Panc1 (cell line): ENCODE measurements around the gene NDUFV1. TPM values are rescaled to one million over a fixed set of nuclear protein-coding genes. Genes with fewer than 3 reads are reported as not detected.

Source experiments
- ATAC-seq: fragments of 200-7000 bp; cut with Tn5 transposase; 2 replicates; pipeline ENCODE4 v1.9.1; 2020; ENCODE audit warnings: mild to moderate bottlenecking, moderate library complexity
- BruUV-seq: library from RNA; stranded (reverse); fragments of 400-500 nt; replicated peaks from 2 replicates; lab custom pipeline; 2021; lab: Mats Ljungman, UMichigan
- CTCF ChIA-PET: fragments of 300-600 bp; sonication (Branson Sonifier 250); formaldehyde crosslinking; loops from one replicate; lab custom pipeline; 2022; ENCODE audit warnings: antibody characterized with exemption; lab: Charles Lee
- POLR2A ChIA-PET: fragments of 300-600 bp; sonication (Branson Sonifier 250); formaldehyde crosslinking; loops from one replicate; lab custom pipeline; 2022; ENCODE audit warnings: antibody characterized with exemption; lab: Charles Lee
- DNase-seq: peaks from one replicate; pipeline ENCODE4 v3.0.0-alpha.2; 2010; ENCODE audit warnings: low read depth, low spot score
- H3K27ac ChIP-seq: 2 replicates; pipeline ENCODE4 v1.5.1; 2011; ENCODE audit warnings: mild to moderate bottlenecking, low read length, inconsistent platforms
- H3K27me3 ChIP-seq: fragments of 200-500 bp; sonication (Bioruptor generic); 2 replicates; pipeline ENCODE4 v1.6.0; 2014; ENCODE audit warnings: low read length, inconsistent platforms; ENCODE audit not compliant: control insufficient read depth, insufficient read depth
- H3K36me3 ChIP-seq: fragments of 200-500 bp; sonication (Bioruptor generic); 2 replicates; pipeline ENCODE4 v1.5.1; 2014; ENCODE audit warnings: inconsistent platforms, mild to moderate bottlenecking, low read length, moderate library complexity; ENCODE audit not compliant: control insufficient read depth, insufficient read depth
- H3K4me1 ChIP-seq: 2 replicates; pipeline ENCODE4 v1.5.1; 2011; ENCODE audit warnings: inconsistent platforms, mild to moderate bottlenecking, low read length, moderate library complexity; ENCODE audit not compliant: control insufficient read depth, insufficient read depth
- H3K4me3 ChIP-seq, 2 experiments: 2 replicates each; pipeline ENCODE4 v1.5.1; 2011 to 2012; ENCODE audit warnings: low read depth in 2 of 2, low read length in 2 of 2, mild to moderate bottlenecking in 2 of 2, inconsistent platforms in 1 of 2, moderate library complexity in 1 of 2
- H3K9me3 ChIP-seq: fragments of 200-500 bp; sonication (Bioruptor generic); 2 replicates; pipeline ENCODE4 v1.5.1; 2014; ENCODE audit warnings: low read depth, mild to moderate bottlenecking, inconsistent platforms, low read length, moderate library complexity; ENCODE audit not compliant: control insufficient read depth, insufficient read depth
- POLR2AphosphoS5 ChIP-seq: IDR thresholded peaks from 2 replicates; pipeline ENCODE4 v1.6.1; 2012; ENCODE audit warnings: mild to moderate bottlenecking, low read depth, low read length, moderate library complexity
- SIN3A ChIP-seq: IDR thresholded peaks from 2 replicates; pipeline ENCODE4 v1.6.1; 2012; ENCODE audit warnings: low read depth, mild to moderate bottlenecking, low read length, moderate library complexity, borderline replicate concordance; ENCODE audit not compliant: insufficient read depth
- TCF7L2 ChIP-seq: IDR thresholded peaks from 2 replicates; pipeline ENCODE4 v1.6.1; 2011; ENCODE audit warnings: mild to moderate bottlenecking, low read depth, low read length, inconsistent platforms
- in situ Hi-C: cut with HindIII; loops from 2 replicates; pipeline ENCODE4 v1.10.0; 2016; ENCODE audit warnings: low sequenced_read_pairs, low pct_unique_long_range_greater_than_20kb
- intact Hi-C: fragments of 100-400 bp; cut with micrococcal nuclease; formaldehyde crosslinking; loops from one replicate; pipeline ENCODE4 v1.10.0; 2022; ENCODE audit not compliant: unreplicated experiment
- total RNA-seq: library from RNA; stranded (reverse); gene quantifications from one replicate; pipeline ENCODE4 v1.2.1, GENCODE V29; 2021; ENCODE audit not compliant: unreplicated experiment
- TF ChIP-seq, protein P1 (sequence below): fragments of 450-650 bp; IDR thresholded peaks from 2 replicates; pipeline ENCODE4 v1.5.1; 2017; ENCODE audit warnings: mild to moderate bottlenecking
- TF ChIP-seq, protein P2 (sequence below), 2 experiments: IDR thresholded peaks; 2 replicates each; pipeline ENCODE4 v1.6.1; 2011 to 2012; ENCODE audit warnings: low read depth in 2 of 2, control low read depth in 1 of 2, low read length in 1 of 2, mild to moderate bottlenecking in 1 of 2, moderate library complexity in 1 of 2; ENCODE audit not compliant: insufficient read depth in 1 of 2

The NDUFV1 gene
- total RNA-seq, 1 experiment from 2014 or later, result 281 TPM

DNA sequence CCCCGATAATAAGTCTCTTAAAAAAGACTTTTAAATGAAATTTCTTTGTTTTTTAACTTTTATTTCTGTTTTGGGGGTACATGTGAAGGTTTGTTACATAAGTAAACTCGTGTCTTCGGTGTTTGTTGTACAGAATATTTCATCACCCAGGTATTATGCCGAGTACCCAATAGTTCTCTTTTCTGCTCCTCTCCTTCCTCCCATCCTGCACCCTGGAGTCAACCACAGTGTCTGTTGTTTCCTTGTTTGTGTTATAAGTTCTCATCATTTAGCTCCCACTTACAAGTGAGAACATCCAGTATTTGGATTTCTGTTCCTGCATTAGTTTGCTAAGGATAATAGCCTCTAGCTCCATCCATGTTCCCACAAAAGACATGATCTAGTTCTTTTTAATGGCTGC lies 24.7 kb upstream of the NDUFV1 start:
- peak overlapping the region; percentile 88 for H3K27ac ChIP-seq
- BruUV-seq, result TSS peak; percentile 84
- in situ Hi-C loops, result no loop called here
- peaks cover 34% of the 10 kb centered on the region for H3K4me1 ChIP-seq
- CTCF ChIA-PET, result no interaction called here
- intact Hi-C loops, result no loop called here
- H3K4me3 ChIP-seq, result no peak overlapping the region; a peak in 1 of 4 replicates
- no peak for TF ChIP-seq TCF7L2
- no peak for TF ChIP-seq POLR2AphosphoS5
- TF ChIP-seq, protein P1, sequence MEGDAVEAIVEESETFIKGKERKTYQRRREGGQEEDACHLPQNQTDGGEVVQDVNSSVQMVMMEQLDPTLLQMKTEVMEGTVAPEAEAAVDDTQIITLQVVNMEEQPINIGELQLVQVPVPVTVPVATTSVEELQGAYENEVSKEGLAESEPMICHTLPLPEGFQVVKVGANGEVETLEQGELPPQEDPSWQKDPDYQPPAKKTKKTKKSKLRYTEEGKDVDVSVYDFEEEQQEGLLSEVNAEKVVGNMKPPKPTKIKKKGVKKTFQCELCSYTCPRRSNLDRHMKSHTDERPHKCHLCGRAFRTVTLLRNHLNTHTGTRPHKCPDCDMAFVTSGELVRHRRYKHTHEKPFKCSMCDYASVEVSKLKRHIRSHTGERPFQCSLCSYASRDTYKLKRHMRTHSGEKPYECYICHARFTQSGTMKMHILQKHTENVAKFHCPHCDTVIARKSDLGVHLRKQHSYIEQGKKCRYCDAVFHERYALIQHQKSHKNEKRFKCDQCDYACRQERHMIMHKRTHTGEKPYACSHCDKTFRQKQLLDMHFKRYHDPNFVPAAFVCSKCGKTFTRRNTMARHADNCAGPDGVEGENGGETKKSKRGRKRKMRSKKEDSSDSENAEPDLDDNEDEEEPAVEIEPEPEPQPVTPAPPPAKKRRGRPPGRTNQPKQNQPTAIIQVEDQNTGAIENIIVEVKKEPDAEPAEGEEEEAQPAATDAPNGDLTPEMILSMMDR, result no peak
- TF ChIP-seq SIN3A, result no peak
- TF ChIP-seq, protein P2, sequence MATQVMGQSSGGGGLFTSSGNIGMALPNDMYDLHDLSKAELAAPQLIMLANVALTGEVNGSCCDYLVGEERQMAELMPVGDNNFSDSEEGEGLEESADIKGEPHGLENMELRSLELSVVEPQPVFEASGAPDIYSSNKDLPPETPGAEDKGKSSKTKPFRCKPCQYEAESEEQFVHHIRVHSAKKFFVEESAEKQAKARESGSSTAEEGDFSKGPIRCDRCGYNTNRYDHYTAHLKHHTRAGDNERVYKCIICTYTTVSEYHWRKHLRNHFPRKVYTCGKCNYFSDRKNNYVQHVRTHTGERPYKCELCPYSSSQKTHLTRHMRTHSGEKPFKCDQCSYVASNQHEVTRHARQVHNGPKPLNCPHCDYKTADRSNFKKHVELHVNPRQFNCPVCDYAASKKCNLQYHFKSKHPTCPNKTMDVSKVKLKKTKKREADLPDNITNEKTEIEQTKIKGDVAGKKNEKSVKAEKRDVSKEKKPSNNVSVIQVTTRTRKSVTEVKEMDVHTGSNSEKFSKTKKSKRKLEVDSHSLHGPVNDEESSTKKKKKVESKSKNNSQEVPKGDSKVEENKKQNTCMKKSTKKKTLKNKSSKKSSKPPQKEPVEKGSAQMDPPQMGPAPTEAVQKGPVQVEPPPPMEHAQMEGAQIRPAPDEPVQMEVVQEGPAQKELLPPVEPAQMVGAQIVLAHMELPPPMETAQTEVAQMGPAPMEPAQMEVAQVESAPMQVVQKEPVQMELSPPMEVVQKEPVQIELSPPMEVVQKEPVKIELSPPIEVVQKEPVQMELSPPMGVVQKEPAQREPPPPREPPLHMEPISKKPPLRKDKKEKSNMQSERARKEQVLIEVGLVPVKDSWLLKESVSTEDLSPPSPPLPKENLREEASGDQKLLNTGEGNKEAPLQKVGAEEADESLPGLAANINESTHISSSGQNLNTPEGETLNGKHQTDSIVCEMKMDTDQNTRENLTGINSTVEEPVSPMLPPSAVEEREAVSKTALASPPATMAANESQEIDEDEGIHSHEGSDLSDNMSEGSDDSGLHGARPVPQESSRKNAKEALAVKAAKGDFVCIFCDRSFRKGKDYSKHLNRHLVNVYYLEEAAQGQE (IDR thresholded peaks at IDR 0.05; ENCODE audit: insufficient read depth in 1 of 2, low read depth in 2 of 2, low read length in 1 of 2), result no peak
- H3K9me3 ChIP-seq, result no peaks in the 10 kb centered on the region
- no peak for ATAC-seq
- POLR2A ChIA-PET, result no interaction called here
- DNase-seq, result no peak
- H3K27me3 ChIP-seq, result no peaks in the 10 kb centered on the region
- H3K36me3 ChIP-seq, result no peaks in the 10 kb centered on the region

DNA sequence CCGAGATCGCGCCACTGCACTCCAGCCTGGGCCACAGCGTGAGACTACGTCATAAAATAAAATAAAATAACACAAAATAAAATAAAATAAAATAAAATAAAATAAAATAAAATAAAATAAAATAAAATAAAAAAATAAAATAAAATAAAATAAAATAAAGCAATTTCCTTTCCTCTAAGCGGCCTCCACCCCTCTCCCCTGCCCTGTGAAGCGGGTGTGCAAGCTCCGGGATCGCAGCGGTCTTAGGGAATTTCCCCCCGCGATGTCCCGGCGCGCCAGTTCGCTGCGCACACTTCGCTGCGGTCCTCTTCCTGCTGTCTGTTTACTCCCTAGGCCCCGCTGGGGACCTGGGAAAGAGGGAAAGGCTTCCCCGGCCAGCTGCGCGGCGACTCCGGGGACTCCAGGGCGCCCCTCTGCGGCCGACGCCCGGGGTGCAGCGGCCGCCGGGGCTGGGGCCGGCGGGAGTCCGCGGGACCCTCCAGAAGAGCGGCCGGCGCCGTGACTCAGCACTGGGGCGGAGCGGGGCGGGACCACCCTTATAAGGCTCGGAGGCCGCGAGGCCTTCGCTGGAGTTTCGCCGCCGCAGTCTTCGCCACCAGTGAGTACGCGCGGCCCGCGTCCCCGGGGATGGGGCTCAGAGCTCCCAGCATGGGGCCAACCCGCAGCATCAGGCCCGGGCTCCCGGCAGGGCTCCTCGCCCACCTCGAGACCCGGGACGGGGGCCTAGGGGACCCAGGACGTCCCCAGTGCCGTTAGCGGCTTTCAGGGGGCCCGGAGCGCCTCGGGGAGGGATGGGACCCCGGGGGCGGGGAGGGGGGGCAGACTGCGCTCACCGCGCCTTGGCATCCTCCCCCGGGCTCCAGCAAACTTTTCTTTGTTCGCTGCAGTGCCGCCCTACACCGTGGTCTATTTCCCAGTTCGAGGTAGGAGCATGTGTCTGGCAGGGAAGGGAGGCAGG lies 23.2 kb upstream of the NDUFV1 start, which contains the start of gene GSTP1:
Gene GSTP1 (plus strand): TSS at position 566 of the 958 bp plus-strand sequence. CDS start 32 bp downstream, at position 598.
- TF ChIP-seq SIN3A, result no peak
- TF ChIP-seq TCF7L2, result no peak
- peak; percentile 95 for TF ChIP-seq POLR2AphosphoS5
- TF ChIP-seq, protein P1, result peak; percentile 95
- TF ChIP-seq, protein P2 (IDR thresholded peaks at IDR 0.05; ENCODE audit: insufficient read depth in 1 of 2, low read depth in 2 of 2, low read length in 1 of 2), result no peak
- POLR2A ChIA-PET, result interaction anchor here (0.5 to 1.0 kb wide), 2 partner anchors 9 to 18 kb away, joined by 3 read pairs; no protein-coding TSS in a partner anchor
- Histone ChIP-seq H3K4me3 (peak within 1 kb of the TSS; percentile 57 to 72), H3K4me1 (peaks cover 34% of the 10 kb centered on the region), H3K27ac (peak within 1 kb of the TSS; percentile 88), H3K27me3 (no peaks in the 10 kb centered on the region), H3K36me3 (no peaks in the 10 kb centered on the region), H3K9me3 (no peaks in the 10 kb centered on the region)
- intact Hi-C loops, result no loop called here
- ATAC-seq, result peak; percentile 92
- no peak for DNase-seq
- CTCF ChIA-PET, result interaction anchor here (0.6 to 1.6 kb wide), 2 partner anchors 11 to 29 kb away, joined by 4 read pairs; no protein-coding TSS in a partner anchor
- in situ Hi-C loops, result no loop called here
- BruUV-seq, result no TSS peak
